Caco-2 (cell line): ENCODE measurements around the gene DLST. TPM values are rescaled to one million over a fixed set of nuclear protein-coding genes. Genes with fewer than 3 reads are reported as not detected.

Source experiments
- BruUV-seq: library from RNA; stranded (reverse); fragments of 400-500 nt; replicated peaks from 2 replicates; lab custom pipeline; 2021; lab: Mats Ljungman, UMichigan
- CTCF ChIA-PET: fragments of 300-600 bp; sonication (Branson Sonifier 250); formaldehyde crosslinking; loops from one replicate; lab custom pipeline; 2022; ENCODE audit warnings: antibody characterized with exemption; lab: Charles Lee
- POLR2A ChIA-PET: fragments of 300-600 bp; sonication (Branson Sonifier 250); formaldehyde crosslinking; loops from one replicate; lab custom pipeline; 2022; ENCODE audit warnings: antibody characterized with exemption; lab: Charles Lee
- DNase-seq, 2 experiments: peaks; one replicate each; pipeline versions ENCODE4 v3.0.0 to v3.0.0-alpha.2; 2020 to 2022
- H3K27me3 ChIP-seq: replicated peaks from 2 replicates; pipeline ENCODE4 v1.6.0; 2011; ENCODE audit warnings: low read length; ENCODE audit not compliant: control insufficient read depth, insufficient read depth
- H3K36me3 ChIP-seq: 2 replicates; pipeline ENCODE4 v1.5.1; 2011; ENCODE audit warnings: low read length; ENCODE audit not compliant: control insufficient read depth, insufficient read depth
- H3K4me1 ChIP-seq: fragments of 250-450 bp; sonication (Bioruptor Pico); 2 replicates; pipeline ENCODE4 v1.5.1; 2020; ENCODE audit warnings: mild to moderate bottlenecking
- H3K4me3 ChIP-seq: 2 replicates; pipeline ENCODE4 v1.5.1; 2011; ENCODE audit warnings: low read depth, mild to moderate bottlenecking, control low read depth, low read length
- H3K9me3 ChIP-seq: fragments of 250-450 bp; sonication (Bioruptor Pico); 2 replicates; pipeline ENCODE4 v1.5.1; 2020; ENCODE audit warnings: mild to moderate bottlenecking, moderate library complexity
- H3K27ac Mint-ChIP-seq: one replicate; pipeline ENCODE4 v1.8.0; 2022; ENCODE audit warnings: mixed read lengths; ENCODE audit not compliant: unreplicated experiment
- H3K27me3 Mint-ChIP-seq: one replicate; pipeline ENCODE4 v1.8.0; 2022; ENCODE audit warnings: mixed read lengths; ENCODE audit not compliant: insufficient read depth, unreplicated experiment
- H3K36me3 Mint-ChIP-seq: one replicate; pipeline ENCODE4 v1.8.0; 2022; ENCODE audit warnings: mild to moderate bottlenecking, mixed read lengths; ENCODE audit not compliant: insufficient read depth, unreplicated experiment
- H3K4me1 Mint-ChIP-seq: one replicate; pipeline ENCODE4 v1.8.0; 2022; ENCODE audit warnings: low read depth, mixed read lengths; ENCODE audit not compliant: unreplicated experiment
- H3K4me3 Mint-ChIP-seq: one replicate; pipeline ENCODE4 v1.8.0; 2022; ENCODE audit warnings: mild to moderate bottlenecking, moderate library complexity, mixed read lengths; ENCODE audit not compliant: unreplicated experiment
- H3K9me3 Mint-ChIP-seq: one replicate; pipeline ENCODE4 v1.8.0; 2022; ENCODE audit warnings: mixed read lengths; ENCODE audit not compliant: unreplicated experiment
- CTCF ChIP-seq, 2 experiments: fragments of 200-600 bp in 1 of 2; IDR thresholded peaks; 1 replicate in 1 of 2; 2 replicates in 1 of 2; pipeline versions ENCODE4 v1.5.1 to v1.8.0; 2011 to 2022; ENCODE audit warnings: antibody characterized with exemption in 1 of 2, control low read depth in 1 of 2, inconsistent platforms in 1 of 2, low read depth in 1 of 2, low read length in 1 of 2, mild to moderate bottlenecking in 1 of 2, moderate library complexity in 1 of 2; ENCODE audit not compliant: insufficient read depth in 1 of 2, severe bottlenecking in 1 of 2, unreplicated experiment in 1 of 2
- intact Hi-C: fragments of 100-400 bp; cut with micrococcal nuclease; formaldehyde crosslinking; loops from one replicate; pipeline ENCODE4 v1.10.0; 2022; ENCODE audit not compliant: unreplicated experiment
- total RNA-seq: library from RNA; stranded (reverse); gene quantifications from 2 replicates; pipeline ENCODE4 v1.2.3, GENCODE V29; 2022

Gene DLST
- total RNA-seq, 1 experiment from 2014 or later: 88.1 TPM

GRCh38 chr14:74919421-74920165 lies 37.9 kb downstream of the DLST start:
- no peak for DNase-seq
- CTCF ChIA-PET: no interaction called here
- H3K27ac Mint-ChIP-seq: no peak overlapping the region
- TF ChIP-seq CTCF (IDR thresholded peaks at IDR 0.05; ENCODE audit: insufficient read depth in 1 of 2, low read depth in 1 of 2, low read length in 1 of 2, severe bottlenecking in 1 of 2, unreplicated experiment in 1 of 2): no peak
- no peaks in the 10 kb centered on the region for H3K4me1 Mint-ChIP-seq
- H3K9me3 Mint-ChIP-seq: no peaks in the 10 kb centered on the region
- H3K27me3 Mint-ChIP-seq: no peaks in the 10 kb centered on the region
- no peaks in the 10 kb centered on the region for H3K27me3 ChIP-seq
- BruUV-seq: no TSS peak
- intact Hi-C loops: no loop called here
- POLR2A ChIA-PET: interaction anchor here (0.8 kb wide), 1 partner anchor 135 kb away, joined by 4 read pairs; no protein-coding TSS in a partner anchor
- peaks cover 4% of the 10 kb centered on the region for H3K36me3 Mint-ChIP-seq
- H3K4me3 Mint-ChIP-seq: no peak overlapping the region
- no peaks in the 10 kb centered on the region for H3K9me3 ChIP-seq
- H3K4me1 ChIP-seq: no peaks in the 10 kb centered on the region
- no peak overlapping the region for H3K4me3 ChIP-seq
- no peaks in the 10 kb centered on the region for H3K36me3 ChIP-seq

DNA sequence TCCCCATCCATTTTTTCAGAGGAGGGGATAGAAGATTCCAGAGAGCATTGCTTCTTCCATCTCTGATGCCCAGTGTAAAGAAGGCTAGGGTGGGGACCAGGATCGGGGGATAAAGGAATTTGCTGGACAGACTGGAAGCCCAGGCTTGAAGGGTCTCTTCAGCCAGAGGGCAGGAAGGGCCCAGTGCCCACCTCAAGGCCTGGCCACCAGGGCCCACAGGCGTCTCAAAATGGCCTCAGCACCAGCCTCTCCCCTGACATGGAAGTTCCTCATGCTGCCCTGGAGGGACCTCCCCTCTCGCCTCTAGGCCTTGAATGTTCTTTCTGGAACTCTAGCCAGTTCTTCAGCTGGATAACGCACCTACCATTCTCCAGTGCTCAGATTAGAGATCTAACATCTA lies 38.6 kb downstream of the DLST start:
- TF ChIP-seq CTCF (IDR thresholded peaks at IDR 0.05; ENCODE audit: insufficient read depth in 1 of 2, low read depth in 1 of 2, low read length in 1 of 2, severe bottlenecking in 1 of 2, unreplicated experiment in 1 of 2): no peak
- DNase-seq: no peak
- Histone ChIP-seq H3K9me3 (no peaks in the 10 kb centered on the region), H3K4me1 (no peaks in the 10 kb centered on the region), H3K27me3 (no peaks in the 10 kb centered on the region), H3K36me3 (no peaks in the 10 kb centered on the region), H3K4me3 (no peak overlapping the region)
- Mint-ChIP-seq H3K4me1 (no peaks in the 10 kb centered on the region), H3K4me3 (no peak overlapping the region), H3K9me3 (no peaks in the 10 kb centered on the region), H3K36me3 (peaks cover 4% of the 10 kb centered on the region), H3K27ac (no peak overlapping the region), H3K27me3 (no peaks in the 10 kb centered on the region)
- intact Hi-C loops: no loop called here
- BruUV-seq: no TSS peak
- POLR2A ChIA-PET: interaction anchor here (0.8 kb wide), 1 partner anchor 135 kb away, joined by 4 read pairs; no protein-coding TSS in a partner anchor
- CTCF ChIA-PET: no interaction called here

- no peaks in the 10 kb centered on the region for H3K4me1 Mint-ChIP-seq
- intact Hi-C loops: no loop called here
- no peaks in the 10 kb centered on the region for H3K9me3 Mint-ChIP-seq
- Histone ChIP-seq H3K4me3 (no peak overlapping the region), H3K9me3 (no peaks in the 10 kb centered on the region), H3K4me1 (no peaks in the 10 kb centered on the region), H3K27me3 (no peaks in the 10 kb centered on the region; the same call in 1 of the 2 replicates), H3K36me3 (no peaks in the 10 kb centered on the region)
- no TSS peak for BruUV-seq
- no peaks in the 10 kb centered on the region for H3K27me3 Mint-ChIP-seq
- no peak overlapping the region for H3K27ac Mint-ChIP-seq
- peaks cover under 1% of the 10 kb centered on the region for H3K36me3 Mint-ChIP-seq
- TF ChIP-seq CTCF (IDR thresholded peaks at IDR 0.05; ENCODE audit: insufficient read depth in 1 of 2, low read depth in 1 of 2, low read length in 1 of 2, severe bottlenecking in 1 of 2, unreplicated experiment in 1 of 2): no peak
- no peak overlapping the region for H3K4me3 Mint-ChIP-seq
- POLR2A ChIA-PET: no interaction called here
- CTCF ChIA-PET: no interaction called here
- no peak for DNase-seq
Observed at GRCh38 chr14:74921053-74921620, 39.4 kb downstream of the DLST start.
